ENCODE results near the gene STK32B.

DNA sequence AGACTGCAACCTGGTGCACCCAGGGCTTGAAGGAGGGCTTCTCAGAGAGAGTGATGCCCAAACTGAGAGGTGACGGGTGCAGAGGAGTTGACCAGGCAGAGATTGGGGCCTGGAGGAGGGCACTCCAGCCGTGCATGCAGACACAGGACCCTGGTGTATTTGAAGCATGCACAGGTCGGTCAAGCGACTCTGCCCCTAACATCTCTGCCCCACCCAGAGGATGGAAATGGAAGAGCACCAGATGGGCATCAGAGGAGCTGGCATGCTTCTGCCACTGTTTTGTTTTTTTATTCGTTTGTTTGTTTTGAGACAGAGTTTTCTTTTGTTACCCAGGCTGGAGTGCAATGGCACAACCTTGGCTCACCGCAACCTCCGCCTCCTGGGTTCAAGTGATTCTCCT is 336.2 kb downstream of the STK32B start:
- TF ChIP-seq POLR2A (IDR thresholded peaks at IDR 0.05) = no peak
- TF ChIP-seq CTCF (IDR thresholded peaks at IDR 0.05) = no peak
- TF ChIP-seq EP300 (IDR thresholded peaks at IDR 0.05) = no peak

All from upper lobe of left lung (tissue), 4 donors.